SK-N-SH (cell line): ENCODE results near the gene SVOP. TPM values are rescaled to one million over a fixed set of nuclear protein-coding genes. Genes with fewer than 3 reads are reported as not detected.

Experiments
- CTCF ChIA-PET: fragments of 300-600, 350-600 bp; formaldehyde crosslinking; extraction: SDS; loops from one replicate; lab custom pipeline; 2021; lab: Yijun Ruan, JAX
- POLR2A ChIA-PET: fragments of 350-600 bp; sonication (Branson Sonifier 250); formaldehyde crosslinking; extraction: SDS; loops from one replicate; lab custom pipeline; 2020; ENCODE audit warnings: antibody characterized with exemption, inconsistent platforms; lab: Yijun Ruan, JAX
- DNase-seq: peaks from one replicate; pipeline ENCODE4 v3.0.0; 2012
- H2AFZ ChIP-seq: fragments of 200-600 bp; sonication (generic); 2 replicates; pipeline ENCODE4 v1.8.1; 2016; ENCODE audit warnings: antibody characterized with exemption, mild to moderate bottlenecking, low read depth
- H3F3A ChIP-seq: fragments of 200-600 bp; sonication (generic); replicated peaks from 2 replicates; pipeline ENCODE3; 2016; ENCODE audit warnings: antibody characterized with exemption, mild to moderate bottlenecking; ENCODE audit not compliant: insufficient read depth
- H3K27ac ChIP-seq, 2 experiments: fragments of 200-500 bp in 1 of 2; fragments of 200-600 bp in 1 of 2; sonication (Bioruptor generic) in 1 of 2; sonication (generic), shearing (Covaris generic) in 1 of 2; 2 replicates each; pipeline versions ENCODE4 v1.5.1 to v1.6.1; 2014 to 2016; ENCODE audit warnings: low read depth in 2 of 2, inconsistent platforms in 1 of 2, low read length in 1 of 2, mild to moderate bottlenecking in 1 of 2, mixed read lengths in 1 of 2
- H3K27me3 ChIP-seq: fragments of 200-600 bp; sonication (generic), shearing (Covaris generic); 2 replicates; pipeline ENCODE4 v1.6.1; 2016; ENCODE audit warnings: mixed run types; ENCODE audit not compliant: insufficient read depth
- H3K36me3 ChIP-seq, 2 experiments: fragments of 200-500 bp in 1 of 2; fragments of 200-600 bp in 1 of 2; sonication (Bioruptor generic) in 1 of 2; sonication (generic) in 1 of 2; replicated peaks in 1 of 2; 2 replicates each; pipeline versions ENCODE3 to v1.5.1; 2014 to 2016; ENCODE audit warnings: low read length in 1 of 2, mild to moderate bottlenecking in 1 of 2; ENCODE audit not compliant: insufficient read depth in 2 of 2, control insufficient read depth in 1 of 2
- H3K4me1 ChIP-seq, 2 experiments: fragments of 200-500 bp in 1 of 2; fragments of 200-600 bp in 1 of 2; sonication (Bioruptor generic) in 1 of 2; sonication (generic), shearing (Covaris generic) in 1 of 2; 2 replicates each; pipeline versions ENCODE4 v1.5.1 to v1.6.1; 2014 to 2016; ENCODE audit warnings: low read depth in 1 of 2, low read length in 1 of 2, mixed run types in 1 of 2; ENCODE audit not compliant: insufficient read depth in 2 of 2, control insufficient read depth in 1 of 2
- H3K4me2 ChIP-seq: fragments of 200-600 bp; sonication (generic), shearing (Covaris generic); 2 replicates; pipeline ENCODE4 v1.6.1; 2017; ENCODE audit warnings: mixed run types
- H3K4me3 ChIP-seq, 2 experiments: fragments of 200-500 bp in 1 of 2; fragments of 200-600 bp in 1 of 2; sonication (Bioruptor generic) in 1 of 2; sonication (generic), shearing (Covaris generic) in 1 of 2; 2 replicates each; pipeline versions ENCODE4 v1.5.1 to v1.8.1; 2014 to 2016; ENCODE audit warnings: low read depth in 2 of 2, inconsistent platforms in 1 of 2, low read length in 1 of 2, mild to moderate bottlenecking in 1 of 2, mixed read lengths in 1 of 2, moderate library complexity in 1 of 2
- H3K79me2 ChIP-seq: fragments of 200-600 bp; sonication (generic); 2 replicates; pipeline ENCODE4 v1.8.1; 2017; ENCODE audit warnings: mild to moderate bottlenecking; ENCODE audit not compliant: insufficient read depth
- H3K9ac ChIP-seq: fragments of 200-600 bp; sonication (generic); 2 replicates; pipeline ENCODE4 v1.6.1; 2017; ENCODE audit warnings: mixed run types
- H3K9me2 ChIP-seq: fragments of 200-600 bp; sonication (generic); 2 replicates; pipeline ENCODE4 v1.6.1; 2017; ENCODE audit warnings: mixed run types
- H3K9me3 ChIP-seq: fragments of 200-600 bp; sonication (generic); 2 replicates; pipeline ENCODE4 v1.6.1; 2017; ENCODE audit warnings: mixed run types, mild to moderate bottlenecking, moderate library complexity
- H4K20me1 ChIP-seq: fragments of 200-600 bp; sonication (generic); 2 replicates; pipeline ENCODE4 v1.6.1; 2017; ENCODE audit warnings: mild to moderate bottlenecking, mixed run types; ENCODE audit not compliant: insufficient read depth
- CHD2 ChIP-seq: fragments of 150-350 bp; IDR thresholded peaks from 2 replicates; pipeline ENCODE4 v1.6.1; 2018; ENCODE audit warnings: low read length; ENCODE audit not compliant: partially characterized antibody
- CTCF ChIP-seq: fragments of 200-600 bp; sonication (generic); IDR thresholded peaks from 2 replicates; pipeline ENCODE4 v1.6.1; 2017; ENCODE audit warnings: antibody characterized with exemption, mild to moderate bottlenecking, moderate library complexity
- ELF1 ChIP-seq: IDR thresholded peaks from 2 replicates; pipeline ENCODE4 v1.4.0; 2012
- FOSL2 ChIP-seq: IDR thresholded peaks from 2 replicates; pipeline ENCODE4 v1.4.0; 2012; ENCODE audit warnings: low read depth, mild to moderate bottlenecking, moderate library complexity, borderline replicate concordance
- FOXJ3 ChIP-seq: sonication (generic); formaldehyde crosslinking; IDR thresholded peaks from 2 replicates; pipeline ENCODE4 v1.5.1; 2020; ENCODE audit warnings: mild to moderate bottlenecking, missing genetic modification reagents
- FOXM1 ChIP-seq: IDR thresholded peaks from 2 replicates; pipeline ENCODE4 v1.4.0; 2012; ENCODE audit warnings: low read depth, mild to moderate bottlenecking
- GABPA ChIP-seq: IDR thresholded peaks from 2 replicates; pipeline ENCODE4 v1.4.0; 2012; ENCODE audit warnings: low read depth, mild to moderate bottlenecking
- GATA2 ChIP-seq: sonication (generic); formaldehyde crosslinking; IDR thresholded peaks from 2 replicates; pipeline ENCODE4 v1.5.0; 2020; ENCODE audit warnings: mild to moderate bottlenecking, missing genetic modification reagents
- IRF3 ChIP-seq: fragments of 150-350 bp; IDR thresholded peaks from 2 replicates; pipeline ENCODE4 v1.6.1; 2016; ENCODE audit warnings: mild to moderate bottlenecking, low read depth, low read length
- JUND ChIP-seq: IDR thresholded peaks from 2 replicates; pipeline ENCODE4 v1.4.0; 2012
- NFIC ChIP-seq: IDR thresholded peaks from 2 replicates; pipeline ENCODE4 v1.4.0; 2012; ENCODE audit warnings: borderline replicate concordance
- PBX3 ChIP-seq: IDR thresholded peaks from 2 replicates; pipeline ENCODE4; 2012
- POLR2AphosphoS5 ChIP-seq: IDR thresholded peaks from 2 replicates; pipeline ENCODE4 v1.6.1; 2012; ENCODE audit warnings: low read depth, low read length
- REST ChIP-seq: IDR thresholded peaks from 2 replicates; pipeline ENCODE4 v1.6.1; 2012; ENCODE audit warnings: mild to moderate bottlenecking, low read depth, low read length, moderate library complexity
- RFX5 ChIP-seq: IDR thresholded peaks from 2 replicates; pipeline ENCODE4 v1.6.1; 2012; ENCODE audit warnings: mild to moderate bottlenecking, improper control_type of control experiment, low read length
- RXRA ChIP-seq: IDR thresholded peaks from 2 replicates; pipeline ENCODE4 v1.4.0; 2012; ENCODE audit warnings: low read depth, mild to moderate bottlenecking, borderline replicate concordance
- SIN3A ChIP-seq: IDR thresholded peaks from 2 replicates; pipeline ENCODE4 v1.6.1; 2012; ENCODE audit warnings: low read depth, mild to moderate bottlenecking, low read length, moderate library complexity, borderline replicate concordance
- SMC3 ChIP-seq: IDR thresholded peaks from 2 replicates; pipeline ENCODE4 v1.6.1; 2012; ENCODE audit warnings: low read depth, low read length, improper control_type of control experiment
- TCF12 ChIP-seq: IDR thresholded peaks from 2 replicates; pipeline ENCODE4 v1.4.0; 2012
- YY1 ChIP-seq: IDR thresholded peaks from 2 replicates; pipeline ENCODE4 v1.4.0; 2012; ENCODE audit warnings: low read depth, mild to moderate bottlenecking
- ZBTB33 ChIP-seq: IDR thresholded peaks from 2 replicates; pipeline ENCODE4 v1.4.0; 2012; ENCODE audit warnings: low read depth, borderline replicate concordance
- WGBS: methylation state at CpG from one replicate; pipeline ENCODE4 v1.1.6; 2017; ENCODE audit warnings: low lambda C conversion rate; 5-methylcytosine and 5-hydroxymethylcytosine counted together
- polyA plus RNA-seq, 3 experiments: library from polyadenylated mRNA; depleted of rRNA; stranded (reverse); fragments of >200 nt; gene quantifications; 2 replicates each; pipeline ENCODE4 v1.2.3, GENCODE V29; 2012

The SVOP gene
- polyA plus RNA-seq, 1 of the 3 experiments (the other 2 are of a cell fraction), result 0.07 TPM

GRCh38 chr12:108982621-108983219, 38.1 kb downstream of the SVOP start:
- Histone ChIP-seq H4K20me1 (no peaks in the 10 kb centered on the region), H3K4me2 (no peak overlapping the region), H2AFZ (no peak overlapping the region), H3F3A (no peaks in the 10 kb centered on the region), H3K27ac (no peak overlapping the region), H3K79me2 (no peaks in the 10 kb centered on the region), H3K9me3 (no peaks in the 10 kb centered on the region), H3K4me3 (no peak overlapping the region), H3K27me3 (no peaks in the 10 kb centered on the region), H3K9me2 (no peaks in the 10 kb centered on the region), H3K36me3 (no peaks in the 10 kb centered on the region), H3K9ac (no peak overlapping the region), H3K4me1 (no peaks in the 10 kb centered on the region)
- CTCF ChIA-PET, result no interaction called here
- no peak for DNase-seq
- POLR2A ChIA-PET, result no interaction called here
- TF ChIP-seq SIN3A (no peak), ELF1 (no peak), POLR2AphosphoS5 (no peak), FOSL2 (no peak), RFX5 (no peak), CTCF (no peak), FOXJ3 (no peak), FOXM1 (no peak), SMC3 (no peak), NFIC (no peak), CHD2 (no peak), ZBTB33 (no peak), GABPA (no peak), GATA2 (no peak)

GRCh38 chr12:108981835-108982234, 39.0 kb downstream of the SVOP start:
- CTCF ChIA-PET, result interaction anchor here (1.1 kb wide), 1 partner anchor 31 kb away, joined by 3 read pairs; no protein-coding TSS in a partner anchor
- Histone ChIP-seq H3K9me2 (no peaks in the 10 kb centered on the region), H3K36me3 (no peaks in the 10 kb centered on the region), H3K4me1 (no peaks in the 10 kb centered on the region), H3K9ac (no peak overlapping the region), H4K20me1 (no peaks in the 10 kb centered on the region), H3K4me3 (no peak overlapping the region), H3F3A (no peaks in the 10 kb centered on the region), H3K79me2 (no peaks in the 10 kb centered on the region), H3K4me2 (no peak overlapping the region), H3K27ac (no peak overlapping the region), H3K27me3 (no peaks in the 10 kb centered on the region), H3K9me3 (no peaks in the 10 kb centered on the region), H2AFZ (no peak overlapping the region)
- DNase-seq, result no peak
- POLR2A ChIA-PET, result no interaction called here
- 66% methylated on average over 4 of the region's 4 CpGs for WGBS
- TF ChIP-seq FOXM1 (no peak), RXRA (no peak), TCF12 (no peak), REST (no peak), ELF1 (no peak), PBX3 (no peak), FOXJ3 (no peak), IRF3 (no peak), YY1 (no peak), JUND (no peak), NFIC (no peak)
